Cardiac muscle cell (in vitro differentiated cells and primary cell): ENCODE data around the gene LRMDA. TPM values are rescaled to one million over a fixed set of nuclear protein-coding genes. Genes with fewer than 3 reads are reported as not detected.

Experiments
- DNase-seq, 2 donors: peaks; one replicate each; pipeline versions ENCODE4 v3.0.0 to v3.0.0-alpha.2; 2010 to 2017; ENCODE audit warnings: low read depth in 1 of 2, low spot score in 1 of 2
- H3K27ac ChIP-seq: fragments of 200-600 bp; sonication (generic); 2 replicates; pipeline ENCODE4 v1.5.1; 2016
- H3K27me3 ChIP-seq: fragments of 200-600 bp; sonication (generic); 2 replicates; pipeline ENCODE4 v1.6.0; 2016; ENCODE audit warnings: control low read depth
- H3K36me3 ChIP-seq: fragments of 200-600 bp; sonication (generic); 2 replicates; pipeline ENCODE4 v1.5.1; 2016; ENCODE audit warnings: control low read depth
- H3K4me1 ChIP-seq: fragments of 200-600 bp; sonication (generic); 2 replicates; pipeline ENCODE4 v1.8.1; 2017; ENCODE audit warnings: low read depth, mild to moderate bottlenecking, mixed run types
- H3K4me3 ChIP-seq: fragments of 200-600 bp; sonication (generic); 2 replicates; pipeline ENCODE4 v1.5.1; 2016; ENCODE audit warnings: mild to moderate bottlenecking
- H3K9me3 ChIP-seq: fragments of 200-600 bp; sonication (generic); 2 replicates; pipeline ENCODE4 v1.5.1; 2017; ENCODE audit warnings: low read depth, mild to moderate bottlenecking, control low read depth
- polyA plus RNA-seq: library from polyadenylated mRNA; unstranded; fragments of >200 nt; fragmentation: Nextera tagmentation; extraction: Ambion mirVana; gene quantifications from 2 replicates; pipeline ENCODE4 v1.2.1, GENCODE V29; 2016
- total RNA-seq: library from RNA; depleted of rRNA; stranded (reverse); fragments of >200 nt; gene quantifications from 2 replicates; pipeline ENCODE4 v1.2.3, GENCODE V29; 2016
- TF ChIP-seq, protein P1 (sequence below): IDR thresholded peaks from 2 replicates; pipeline ENCODE4 v1.5.1; 2012; ENCODE audit warnings: low read depth, mild to moderate bottlenecking, low read length

Gene LRMDA
- total and polyA plus RNA-seq, 2 experiments from 2014 or later, result 6.2 to 11.7 TPM

DNA sequence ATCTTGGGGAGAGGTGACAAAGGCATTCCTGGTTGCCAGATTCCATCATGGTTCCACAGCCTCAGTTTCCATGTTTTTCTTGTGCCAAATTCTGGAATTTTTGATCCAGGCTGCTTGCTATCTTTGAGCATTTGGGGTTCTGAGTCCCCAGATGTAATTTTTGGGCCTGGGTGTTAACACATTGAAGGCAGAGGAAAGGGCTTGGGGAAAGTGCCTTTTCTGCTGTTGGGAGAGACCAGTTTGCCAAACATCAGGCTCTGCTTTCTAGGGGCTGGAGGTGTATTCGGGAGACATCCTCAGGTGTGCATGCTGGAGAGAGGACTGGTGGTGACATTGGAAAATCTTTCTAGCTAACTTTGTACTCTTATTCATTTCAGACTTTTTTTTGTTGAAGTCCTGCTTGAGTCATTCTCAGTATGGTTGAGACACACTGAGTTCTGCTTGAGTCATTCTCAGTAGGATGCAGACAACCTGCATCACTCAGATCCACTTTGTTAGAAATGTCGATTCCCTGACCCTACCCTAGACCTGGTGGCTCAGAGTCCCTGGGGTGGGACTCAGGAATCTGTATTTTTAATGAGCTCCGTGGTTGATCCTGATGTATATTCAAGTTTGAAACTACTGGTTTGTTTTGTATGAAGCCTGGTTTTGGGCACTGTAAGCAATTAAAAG, 101.0 kb downstream of the LRMDA start:
- Histone ChIP-seq H3K36me3 (no peaks in the 10 kb centered on the region), H3K4me3 (no peak overlapping the region), H3K27ac (no peak overlapping the region), H3K4me1 (no peaks in the 10 kb centered on the region), H3K9me3 (no peaks in the 10 kb centered on the region), H3K27me3 (no peaks in the 10 kb centered on the region)
- TF ChIP-seq, protein P1, sequence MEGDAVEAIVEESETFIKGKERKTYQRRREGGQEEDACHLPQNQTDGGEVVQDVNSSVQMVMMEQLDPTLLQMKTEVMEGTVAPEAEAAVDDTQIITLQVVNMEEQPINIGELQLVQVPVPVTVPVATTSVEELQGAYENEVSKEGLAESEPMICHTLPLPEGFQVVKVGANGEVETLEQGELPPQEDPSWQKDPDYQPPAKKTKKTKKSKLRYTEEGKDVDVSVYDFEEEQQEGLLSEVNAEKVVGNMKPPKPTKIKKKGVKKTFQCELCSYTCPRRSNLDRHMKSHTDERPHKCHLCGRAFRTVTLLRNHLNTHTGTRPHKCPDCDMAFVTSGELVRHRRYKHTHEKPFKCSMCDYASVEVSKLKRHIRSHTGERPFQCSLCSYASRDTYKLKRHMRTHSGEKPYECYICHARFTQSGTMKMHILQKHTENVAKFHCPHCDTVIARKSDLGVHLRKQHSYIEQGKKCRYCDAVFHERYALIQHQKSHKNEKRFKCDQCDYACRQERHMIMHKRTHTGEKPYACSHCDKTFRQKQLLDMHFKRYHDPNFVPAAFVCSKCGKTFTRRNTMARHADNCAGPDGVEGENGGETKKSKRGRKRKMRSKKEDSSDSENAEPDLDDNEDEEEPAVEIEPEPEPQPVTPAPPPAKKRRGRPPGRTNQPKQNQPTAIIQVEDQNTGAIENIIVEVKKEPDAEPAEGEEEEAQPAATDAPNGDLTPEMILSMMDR, result no peak
- no peak for DNase-seq

DNA sequence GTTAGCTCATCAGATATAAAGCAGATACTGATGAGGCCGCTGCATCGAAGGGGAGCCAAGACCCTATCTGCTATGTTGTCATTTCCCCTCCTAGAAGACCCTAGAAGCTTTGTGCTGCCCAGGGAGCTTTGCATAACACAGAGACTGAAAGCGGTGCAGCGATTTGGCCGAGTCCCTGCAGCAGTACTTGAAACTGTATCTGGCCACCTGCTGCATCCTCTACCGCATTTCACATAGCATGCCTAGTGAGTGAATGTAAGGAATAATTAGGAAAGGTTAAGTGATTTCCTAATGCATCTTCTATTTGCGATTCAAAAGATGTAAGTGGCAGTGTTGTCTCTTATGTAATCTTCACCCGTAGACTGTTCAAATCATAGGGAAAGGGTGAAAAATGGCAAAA, 106.7 kb downstream of the LRMDA start:
- no peaks in the 10 kb centered on the region for H3K9me3 ChIP-seq
- TF ChIP-seq, protein P1, result no peak
- no peaks in the 10 kb centered on the region for H3K36me3 ChIP-seq
- no peak overlapping the region for H3K27ac ChIP-seq
- no peak overlapping the region for H3K4me3 ChIP-seq
- peaks cover 17% of the 10 kb centered on the region for H3K27me3 ChIP-seq
- no peak for DNase-seq
- no peaks in the 10 kb centered on the region for H3K4me1 ChIP-seq

DNA sequence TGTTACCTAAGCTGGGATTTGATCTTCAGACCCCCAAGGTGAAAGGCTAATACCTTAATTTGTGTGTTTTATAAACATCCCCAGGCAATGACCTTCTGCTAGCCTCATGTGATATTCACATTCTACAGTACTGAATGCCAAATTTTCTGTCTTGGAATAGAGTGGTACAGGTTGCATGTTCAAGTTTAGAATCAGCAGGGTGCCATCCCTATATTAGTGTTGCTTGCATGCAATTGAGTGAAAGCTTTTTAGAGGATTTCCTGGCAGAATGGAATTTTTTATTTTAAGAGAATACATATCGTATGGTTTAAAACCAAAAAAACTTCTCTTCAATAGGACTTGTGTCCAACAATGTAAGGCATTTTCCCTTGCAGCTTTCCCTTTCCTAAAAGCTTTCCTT, 107.3 kb downstream of the LRMDA start:
- Histone ChIP-seq H3K27me3 (peaks cover 17% of the 10 kb centered on the region), H3K9me3 (no peaks in the 10 kb centered on the region), H3K4me1 (no peaks in the 10 kb centered on the region), H3K27ac (no peak overlapping the region), H3K36me3 (no peaks in the 10 kb centered on the region), H3K4me3 (no peak overlapping the region)
- TF ChIP-seq, protein P1, result no peak
- DNase-seq, result no peak

DNA sequence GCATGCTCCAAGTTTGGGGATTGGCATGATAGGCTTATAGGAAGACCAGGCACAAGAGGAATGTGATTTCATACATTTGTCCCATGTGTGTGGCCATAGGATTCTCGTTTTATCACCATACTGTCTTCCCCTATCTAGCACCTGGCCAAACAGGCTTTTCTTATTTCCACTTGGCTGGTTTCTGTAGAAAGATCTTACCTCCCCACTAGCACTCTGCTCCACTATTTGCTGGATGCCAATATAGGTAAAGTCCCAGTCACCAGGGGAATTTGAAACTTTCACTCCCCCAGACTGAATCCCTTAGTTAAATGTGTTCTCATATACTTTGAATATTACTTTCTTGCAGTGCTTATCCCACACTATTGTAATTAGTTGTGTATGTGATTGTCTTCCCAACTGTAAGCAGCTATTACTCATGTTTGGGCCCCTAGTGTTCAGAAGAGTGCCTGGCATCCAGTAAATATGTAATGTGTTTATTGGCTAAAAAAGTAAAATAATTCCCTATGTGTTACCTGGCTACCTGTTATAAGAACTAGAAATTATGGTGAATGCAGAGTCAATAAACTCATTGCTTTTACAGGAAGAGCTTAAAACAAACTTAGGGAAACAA, 109.0 kb downstream of the LRMDA start:
- no peak overlapping the region for H3K4me3 ChIP-seq
- no peaks in the 10 kb centered on the region for H3K36me3 ChIP-seq
- DNase-seq, result no peak
- TF ChIP-seq, protein P1, result no peak
- no peak overlapping the region for H3K27ac ChIP-seq
- H3K4me1 ChIP-seq, result no peaks in the 10 kb centered on the region
- H3K27me3 ChIP-seq, result peaks cover 17% of the 10 kb centered on the region
- H3K9me3 ChIP-seq, result no peaks in the 10 kb centered on the region

DNA sequence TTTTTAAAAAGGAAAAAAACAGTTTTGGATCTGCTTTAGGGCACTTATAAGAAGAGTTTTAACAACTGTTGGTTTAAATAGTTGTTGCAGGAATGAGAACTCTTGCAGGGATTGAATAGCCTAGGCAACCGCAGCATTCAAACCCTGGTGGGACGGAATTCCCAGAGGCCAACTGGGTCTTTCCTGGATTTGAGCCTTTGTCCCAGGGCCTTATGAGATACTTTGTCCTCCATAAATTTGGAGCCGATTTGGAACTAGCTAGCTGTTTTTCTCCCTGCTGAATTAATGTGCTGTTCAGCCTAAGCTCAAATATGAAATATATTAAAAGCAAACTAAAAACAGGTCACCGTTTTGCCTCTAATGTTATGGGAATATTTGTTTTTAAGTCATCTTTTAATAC, 109.6 kb downstream of the LRMDA start:
- no peak overlapping the region for H3K4me3 ChIP-seq
- TF ChIP-seq, protein P1, result no peak
- peaks cover 17% of the 10 kb centered on the region for H3K27me3 ChIP-seq
- no peaks in the 10 kb centered on the region for H3K36me3 ChIP-seq
- no peaks in the 10 kb centered on the region for H3K9me3 ChIP-seq
- DNase-seq, result no peak
- no peak overlapping the region for H3K27ac ChIP-seq
- no peaks in the 10 kb centered on the region for H3K4me1 ChIP-seq
